HG02981 (cell line): ENCODE data around the gene ZNF677.
A peak's percentile ranks its signal among the peaks of the same experiment; 100 is the strongest.
"Not testable (repeated sequence)": the region's sequence is repeated elsewhere in the genome, so short reads cannot be mapped to it uniquely, and the experiment has no call there.

Experiments
- ATAC-seq: cut with Tn5 transposase; IDR thresholded peaks from one replicate; pipeline ENCODE4 v1.9.1; 2021; ENCODE audit warnings: mild to moderate bottlenecking, moderate library complexity; ENCODE audit not compliant: unreplicated experiment

The ZNF677 gene

GRCh38 chr19:53254411-53255341 lies at the start of gene ZNF677:
Gene ZNF677, minus strand, starts transcription at chr19:53254873. Its CDS starts 3,323 bp downstream, at chr19:53251550.
- ATAC-seq = peak; percentile 63

DNA sequence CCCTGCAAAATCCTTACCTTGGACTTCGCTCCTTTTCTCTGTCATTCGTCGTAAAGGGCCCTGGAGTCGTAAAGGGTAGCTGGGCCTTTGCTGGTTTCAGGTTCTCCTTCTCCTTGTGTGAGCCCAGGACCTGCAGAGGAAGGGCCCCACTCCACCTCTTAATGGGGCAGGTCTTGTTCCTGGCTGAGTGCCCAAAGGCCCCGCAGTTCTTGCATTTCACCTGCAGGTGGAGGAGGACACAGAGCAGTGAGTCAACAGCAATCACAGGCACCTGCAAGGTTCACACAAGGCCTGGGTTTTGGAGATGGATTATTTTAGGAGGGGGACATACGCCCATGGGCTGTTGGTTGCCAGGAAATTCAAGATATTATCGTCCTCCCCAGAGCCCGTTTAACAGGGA lies 46.7 kb upstream of the ZNF677 start:
- not testable (repeated sequence) for ATAC-seq

GRCh38 chr19:53294786-53295441 lies 40.2 kb upstream of the ZNF677 start:
- ATAC-seq = no peak

DNA sequence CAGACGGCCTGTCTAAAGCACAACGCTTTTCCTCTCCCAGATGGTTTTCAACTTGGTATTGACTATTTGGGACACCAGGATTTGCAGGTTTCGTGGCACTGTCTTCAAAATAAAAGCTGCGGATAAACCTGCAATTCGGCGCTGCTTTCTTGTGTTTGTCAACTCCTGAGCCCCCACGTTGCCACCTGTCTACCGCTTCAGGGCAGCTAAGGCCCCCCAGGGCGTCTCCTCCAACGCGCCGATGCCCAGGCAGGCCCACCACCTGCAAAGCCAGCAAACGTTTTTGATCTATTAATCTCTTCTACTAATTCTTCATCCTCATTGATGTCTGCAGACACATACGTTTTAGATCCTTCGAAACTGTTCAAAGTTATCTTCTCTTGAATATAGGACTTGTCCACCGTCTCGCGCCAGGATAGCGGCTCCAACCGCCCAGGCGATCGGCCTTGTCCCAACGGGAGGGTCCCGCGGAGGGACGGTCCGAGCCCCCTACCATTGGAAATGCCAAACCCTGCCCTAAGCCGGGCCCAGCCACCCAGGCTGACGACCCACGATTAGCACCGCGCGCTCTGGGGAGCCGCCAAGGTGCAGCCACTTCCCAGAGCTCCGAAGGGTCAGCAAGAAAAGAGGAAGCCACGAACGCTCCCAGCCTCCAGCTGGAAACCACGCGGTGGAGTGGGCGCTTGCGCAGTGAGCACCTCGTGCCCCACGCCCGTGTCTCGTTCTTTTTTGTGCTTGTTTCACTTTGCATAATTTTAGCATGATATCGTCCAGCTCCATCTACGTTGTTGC lies 36.3 kb upstream of the ZNF677 start:
- ATAC-seq = no peak

- no peak for ATAC-seq
These were observed 30.4 kb upstream of the ZNF677 start for GRCh38 chr19:53285087-53285486.

DNA sequence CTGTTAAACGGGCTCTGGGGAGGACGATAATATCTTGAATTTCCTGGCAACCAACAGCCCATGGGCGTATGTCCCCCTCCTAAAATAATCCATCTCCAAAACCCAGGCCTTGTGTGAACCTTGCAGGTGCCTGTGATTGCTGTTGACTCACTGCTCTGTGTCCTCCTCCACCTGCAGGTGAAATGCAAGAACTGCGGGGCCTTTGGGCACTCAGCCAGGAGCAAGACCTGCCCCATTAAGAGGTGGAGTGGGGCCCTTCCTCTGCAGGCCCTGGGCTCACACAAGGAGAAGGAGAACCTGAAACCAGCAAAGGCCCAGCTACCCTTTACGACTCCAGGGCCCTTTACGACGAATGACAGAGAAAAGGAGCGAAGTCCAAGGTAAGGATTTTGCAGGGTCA lies 27.3 kb upstream of the ZNF677 start:
- ATAC-seq = not testable (repeated sequence)

- ATAC-seq = no peak
These were observed 20.8 kb upstream of the ZNF677 start for GRCh38 chr19:53275480-53275879.

- ATAC-seq = no peak
These were observed 17.4 kb upstream of the ZNF677 start for GRCh38 chr19:53272044-53272443.

- not testable (repeated sequence) for ATAC-seq
These were observed 15.2 kb upstream of the ZNF677 start for GRCh38 chr19:53269861-53270260.

DNA sequence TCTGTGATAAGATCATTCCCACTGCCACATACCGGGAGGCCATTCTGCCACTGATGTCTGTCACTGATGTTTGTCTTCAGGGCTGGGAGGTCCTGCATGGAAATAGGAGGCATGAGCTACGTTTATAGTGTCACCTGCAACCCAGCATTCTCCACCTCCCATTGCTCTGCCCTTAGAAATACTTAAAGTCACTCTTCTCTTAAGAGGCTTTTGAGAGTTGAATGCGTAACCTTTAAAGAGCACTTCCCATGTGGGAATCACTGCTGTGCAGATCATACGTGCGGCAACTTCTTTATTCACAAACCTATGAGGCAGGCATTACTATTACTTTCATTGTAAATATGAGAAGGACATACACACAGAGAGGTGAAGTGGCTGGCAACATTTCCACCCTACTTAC lies 12.9 kb upstream of the ZNF677 start, which contains the start of gene VN1R4:
Gene VN1R4 (minus strand): TSS at position 101 of the 400 bp plus-strand sequence. CDS start 58 bp downstream, at position 43.
- ATAC-seq = not testable (repeated sequence)

DNA sequence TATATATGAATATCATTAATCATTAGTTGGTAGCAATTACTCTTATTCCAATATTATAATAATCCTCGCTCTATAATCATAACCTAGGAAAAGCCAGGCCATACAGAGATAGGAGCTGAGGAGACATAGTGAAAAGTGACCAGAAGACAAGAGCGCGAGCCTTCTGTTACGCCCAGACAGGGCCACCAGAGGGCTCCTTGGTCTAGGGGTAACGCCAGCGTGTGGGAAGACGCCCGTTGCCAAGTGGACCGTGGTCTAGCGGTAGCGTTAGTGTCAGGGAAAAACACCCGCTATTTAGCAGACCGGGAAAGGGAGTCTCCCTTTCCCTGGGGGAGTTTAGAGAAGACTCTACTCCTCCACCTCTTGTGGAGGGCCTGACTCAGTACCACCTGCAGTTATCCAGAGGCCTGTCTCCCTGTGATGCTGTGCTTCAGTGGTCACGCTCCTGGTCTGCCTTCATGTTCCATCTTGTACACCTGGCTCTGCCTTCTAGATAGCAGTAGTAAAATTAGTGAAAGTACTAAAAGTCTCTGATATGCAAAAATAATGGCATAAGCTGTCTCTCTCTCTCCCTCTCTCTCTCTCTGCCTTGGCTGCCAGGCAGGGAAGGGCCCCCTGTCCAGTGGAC lies 3.2 kb upstream of the ZNF677 start, which contains the start of gene VN1R2:
Gene VN1R2 (plus strand): TSS at position 578 of the 628 bp plus-strand sequence. CDS start 84 bp downstream, outside the sequence.
- not testable (repeated sequence) for ATAC-seq

DNA sequence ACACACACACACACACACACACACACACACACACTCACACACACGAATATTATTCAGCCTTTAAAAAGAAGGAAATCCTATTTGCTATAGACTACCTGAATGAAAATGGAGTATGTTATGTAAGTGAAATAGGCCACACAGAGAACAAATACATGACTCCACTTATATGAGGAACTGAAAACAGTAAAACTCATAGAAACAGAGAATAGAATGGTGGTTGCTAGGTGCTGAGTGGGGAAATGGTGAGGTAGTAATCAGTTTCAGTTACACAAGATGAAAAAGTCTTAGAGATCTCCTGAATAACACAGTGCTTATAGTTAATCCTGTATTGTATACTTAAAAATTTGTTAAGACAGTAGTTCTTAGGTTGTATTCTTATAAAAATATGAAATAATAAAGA lies 8.2 kb downstream of the ZNF677 start:
- no peak for ATAC-seq

GRCh38 chr19:53237114-53237777 lies 17.4 kb downstream of the ZNF677 start:
- no peak for ATAC-seq

- ATAC-seq = no peak
These were observed 30.1 kb downstream of the ZNF677 start for GRCh38 chr19:53224606-53225005.

- ATAC-seq = not testable (repeated sequence)
These were observed 32.0 kb downstream of the ZNF677 start for GRCh38 chr19:53222716-53223115.

- no peak for ATAC-seq
These were observed 41.9 kb downstream of the ZNF677 start for GRCh38 chr19:53212703-53213320.

- not testable (repeated sequence) for ATAC-seq
These were observed 43.1 kb downstream of the ZNF677 start for GRCh38 chr19:53211554-53211953.

DNA sequence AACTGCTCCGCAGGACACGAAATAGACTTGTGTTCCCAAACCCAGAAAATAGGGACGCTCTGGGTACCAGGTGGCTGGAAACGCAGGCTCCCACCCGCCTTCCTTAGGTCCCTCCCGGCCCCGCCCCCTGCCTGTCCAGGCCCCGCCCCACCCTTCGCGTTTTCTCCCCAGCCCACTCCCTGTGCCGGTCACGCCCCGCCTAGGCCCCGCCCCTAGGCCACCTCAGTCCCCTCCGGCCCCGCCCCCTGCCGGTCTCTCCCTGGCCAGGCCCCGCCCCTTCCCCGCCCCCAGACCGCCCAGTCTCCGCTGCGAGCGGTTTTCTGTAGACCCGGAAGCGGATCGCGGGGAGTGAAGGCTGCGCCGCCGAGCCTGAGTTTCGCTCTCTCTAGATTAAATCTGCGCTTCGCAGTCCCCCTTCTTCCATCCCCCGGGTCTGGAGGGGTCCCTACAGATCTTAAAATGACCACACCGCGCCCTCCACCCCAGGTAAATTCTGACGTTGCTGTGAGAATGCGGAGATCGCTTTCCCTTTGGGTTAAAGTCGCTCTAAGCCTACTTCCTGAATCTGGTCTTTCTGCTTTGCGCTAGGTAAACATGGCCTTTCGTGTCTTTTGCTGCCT lies 57.8 kb downstream of the ZNF677 start:
- ATAC-seq = no peak
